HG03280 (cell line): ENCODE measurements around the gene KDM6A.

Experiments
- ATAC-seq: cut with Tn5 transposase; IDR thresholded peaks from one replicate; pipeline ENCODE4 v1.9.1; 2021; ENCODE audit warnings: mild to moderate bottlenecking, moderate library complexity; ENCODE audit not compliant: unreplicated experiment

The KDM6A gene

DNA sequence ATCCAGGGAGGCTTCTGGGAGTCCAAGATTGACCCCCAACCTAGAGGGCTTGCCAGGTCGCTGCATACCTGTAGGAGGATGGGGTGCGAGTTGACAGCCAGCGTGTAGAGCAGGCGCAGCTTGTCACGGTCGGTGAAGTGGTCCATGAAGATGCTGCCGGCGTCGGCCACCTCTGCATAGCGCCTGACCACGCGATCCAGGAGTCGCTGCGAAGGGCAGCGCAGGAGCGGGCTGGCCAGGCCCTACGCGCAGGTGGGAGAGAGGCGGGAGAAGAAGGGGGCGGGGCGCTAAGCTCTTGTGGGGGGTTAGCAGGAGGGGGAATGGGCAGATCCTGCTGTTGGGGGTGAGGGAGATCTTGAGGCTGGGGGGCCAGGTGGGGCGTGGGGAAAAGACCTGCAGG, 284.7 kb downstream of the KDM6A start:
- no peak for ATAC-seq
